Hepatocyte (in vitro differentiated cells): ENCODE data around the gene B4GALNT4.

ENCODE experiments used
- EZH2 ChIP-seq: fragments of 200-600 bp; sonication (generic); IDR thresholded peaks from 2 replicates; pipeline ENCODE4 v1.6.1; 2016; ENCODE audit warnings: antibody characterized with exemption, mild to moderate bottlenecking, borderline replicate concordance
- TF ChIP-seq, protein P1 (sequence below): fragments of 200-600 bp; sonication (generic); IDR thresholded peaks from 2 replicates; pipeline ENCODE4 v1.5.1; 2016; ENCODE audit warnings: antibody characterized with exemption, mild to moderate bottlenecking; ENCODE audit not compliant: poor library complexity

DNA sequence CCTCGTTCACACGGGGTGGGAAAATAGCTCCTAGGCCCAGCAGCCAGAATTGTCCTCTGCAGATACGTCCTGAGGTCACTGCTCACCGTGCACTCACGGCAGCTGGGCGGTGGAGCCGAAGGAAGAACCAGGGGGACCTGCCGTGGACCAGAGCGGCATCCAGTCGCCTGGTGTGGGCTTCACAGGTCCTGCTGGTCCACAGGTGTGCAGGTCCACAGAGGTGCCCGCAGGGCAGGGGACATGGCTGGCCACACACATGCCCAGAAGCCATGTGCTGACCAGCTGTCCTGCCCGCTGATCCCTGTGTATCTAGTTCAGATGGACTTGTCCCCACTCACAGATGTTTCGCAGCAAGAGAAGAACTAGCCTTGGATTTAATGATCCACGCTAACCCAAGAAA, 14.1 kb downstream of the B4GALNT4 start:
- TF ChIP-seq, protein P1, sequence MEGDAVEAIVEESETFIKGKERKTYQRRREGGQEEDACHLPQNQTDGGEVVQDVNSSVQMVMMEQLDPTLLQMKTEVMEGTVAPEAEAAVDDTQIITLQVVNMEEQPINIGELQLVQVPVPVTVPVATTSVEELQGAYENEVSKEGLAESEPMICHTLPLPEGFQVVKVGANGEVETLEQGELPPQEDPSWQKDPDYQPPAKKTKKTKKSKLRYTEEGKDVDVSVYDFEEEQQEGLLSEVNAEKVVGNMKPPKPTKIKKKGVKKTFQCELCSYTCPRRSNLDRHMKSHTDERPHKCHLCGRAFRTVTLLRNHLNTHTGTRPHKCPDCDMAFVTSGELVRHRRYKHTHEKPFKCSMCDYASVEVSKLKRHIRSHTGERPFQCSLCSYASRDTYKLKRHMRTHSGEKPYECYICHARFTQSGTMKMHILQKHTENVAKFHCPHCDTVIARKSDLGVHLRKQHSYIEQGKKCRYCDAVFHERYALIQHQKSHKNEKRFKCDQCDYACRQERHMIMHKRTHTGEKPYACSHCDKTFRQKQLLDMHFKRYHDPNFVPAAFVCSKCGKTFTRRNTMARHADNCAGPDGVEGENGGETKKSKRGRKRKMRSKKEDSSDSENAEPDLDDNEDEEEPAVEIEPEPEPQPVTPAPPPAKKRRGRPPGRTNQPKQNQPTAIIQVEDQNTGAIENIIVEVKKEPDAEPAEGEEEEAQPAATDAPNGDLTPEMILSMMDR, result no peak
- TF ChIP-seq EZH2, result no peak
